ENCODE data around the gene ZNF57. TPM values are rescaled to one million over a fixed set of nuclear protein-coding genes. Genes with fewer than 3 reads are reported as not detected.

Gene ZNF57
- 3.9 and 5.5 TPM in 2 replicates for total RNA-seq

GRCh38 chr19:2900296-2901252, at the start of gene ZNF57:
Gene ZNF57 (plus strand): TSS chr19:2900928. CDS start chr19:2901046, 118 bp downstream.

GRCh38 chr19:2867025-2867991, 33.4 kb upstream of the ZNF57 start, which contains the start of gene ZNF556:
Gene ZNF556 (plus strand): TSS chr19:2867335. CDS start chr19:2867422, 87 bp downstream.

GRCh38 chr19:2944775-2945574, 44.2 kb downstream of the ZNF57 start, which contains the start of gene ZNF77:
Gene ZNF77 (minus strand): TSS chr19:2944971. CDS start chr19:2944840, 131 bp downstream.

Other genes with a start within 250 kb of the ZNF57 start
- gene GNG7, start 198.2 kb upstream of the ZNF57 start, total RNA-seq, result 0.48 and 0.98 TPM in 2 replicates
- gene DIRAS1, start 179.6 kb upstream of the ZNF57 start, total RNA-seq, result 0.29 TPM in 1 of 2 replicates, not detected in the other
- 25.6 and 31.7 TPM in 2 replicates for gene SLC39A3, start 160.9 kb upstream of the ZNF57 start, total RNA-seq
- 75.9 and 86.6 TPM in 2 replicates for gene SGTA, start 117.7 kb upstream of the ZNF57 start, total RNA-seq
- 116 and 130 TPM in 2 replicates for gene THOP1, start 115.4 kb upstream of the ZNF57 start, total RNA-seq
- gene ZNF554, start 81.1 kb upstream of the ZNF57 start, total RNA-seq, result 2.0 and 4.2 TPM in 2 replicates
- 5.6 and 6.6 TPM in 2 replicates for gene ZNF555, start 59.5 kb upstream of the ZNF57 start, total RNA-seq
- gene ZNF556, start 33.6 kb upstream of the ZNF57 start, total RNA-seq, result under 0.01 TPM in 1 of 2 replicates, not detected in the other
- 5.2 and 6.2 TPM in 2 replicates for gene ZNF77, start 44.0 kb downstream of the ZNF57 start, total RNA-seq
- 1.1 and 1.6 TPM in 2 replicates for gene TLE6, start 76.6 kb downstream of the ZNF57 start, total RNA-seq
- gene TLE2, start 128.4 kb downstream of the ZNF57 start, total RNA-seq, result 13.0 and 34.6 TPM in 2 replicates
- 307 and 365 TPM in 2 replicates for gene TLE5, start 161.6 kb downstream of the ZNF57 start, total RNA-seq
- 93.8 and 126 TPM in 2 replicates for gene GNA11, start 193.4 kb downstream of the ZNF57 start, total RNA-seq
- gene GNA15, start 235.1 kb downstream of the ZNF57 start, total RNA-seq, result under 0.01 TPM in 1 of 2 replicates, not detected in the other